Esophagus mucosa (tissue), 1 donor: ENCODE results near the gene SKOR1. TPM values are rescaled to one million over a fixed set of nuclear protein-coding genes. Genes with fewer than 3 reads are reported as not detected.

Experiments
- ATAC-seq: fragments of 200-7000 bp; cut with Tn5 transposase; one replicate; pipeline ENCODE4 v1.9.1; 2020
- total RNA-seq: library from RNA; stranded (reverse); gene quantifications from one replicate; pipeline ENCODE4 v1.2.4, GENCODE V29; 2023
- donor health status: DM: yes; HTN: yes; CAD: no.

The SKOR1 gene, protein sequence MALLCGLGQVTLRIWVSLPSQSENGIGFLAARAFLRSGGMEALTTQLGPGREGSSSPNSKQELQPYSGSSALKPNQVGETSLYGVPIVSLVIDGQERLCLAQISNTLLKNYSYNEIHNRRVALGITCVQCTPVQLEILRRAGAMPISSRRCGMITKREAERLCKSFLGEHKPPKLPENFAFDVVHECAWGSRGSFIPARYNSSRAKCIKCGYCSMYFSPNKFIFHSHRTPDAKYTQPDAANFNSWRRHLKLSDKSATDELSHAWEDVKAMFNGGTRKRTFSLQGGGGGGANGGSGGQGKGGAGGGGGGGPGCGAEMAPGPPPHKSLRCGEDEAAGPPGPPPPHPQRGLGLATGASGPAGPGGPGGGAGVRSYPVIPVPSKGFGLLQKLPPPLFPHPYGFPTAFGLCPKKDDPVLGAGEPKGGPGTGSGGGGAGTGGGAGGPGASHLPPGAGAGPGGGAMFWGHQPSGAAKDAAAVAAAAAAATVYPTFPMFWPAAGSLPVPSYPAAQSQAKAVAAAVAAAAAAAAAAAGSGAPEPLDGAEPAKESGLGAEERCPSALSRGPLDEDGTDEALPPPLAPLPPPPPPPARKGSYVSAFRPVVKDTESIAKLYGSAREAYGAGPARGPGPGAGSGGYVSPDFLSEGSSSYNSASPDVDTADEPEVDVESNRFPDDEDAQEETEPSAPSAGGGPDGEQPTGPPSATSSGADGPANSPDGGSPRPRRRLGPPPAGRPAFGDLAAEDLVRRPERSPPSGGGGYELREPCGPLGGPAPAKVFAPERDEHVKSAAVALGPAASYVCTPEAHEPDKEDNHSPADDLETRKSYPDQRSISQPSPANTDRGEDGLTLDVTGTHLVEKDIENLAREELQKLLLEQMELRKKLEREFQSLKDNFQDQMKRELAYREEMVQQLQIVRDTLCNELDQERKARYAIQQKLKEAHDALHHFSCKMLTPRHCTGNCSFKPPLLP
- total RNA-seq = 0.08 TPM

- ATAC-seq = no peak
Observed at GRCh38 chr15:67824976-67825880, at the start of gene SKOR1. Gene SKOR1, plus strand, starts transcription at chr15:67825509. Its CDS starts 94 bp downstream, at chr15:67825603.

DNA sequence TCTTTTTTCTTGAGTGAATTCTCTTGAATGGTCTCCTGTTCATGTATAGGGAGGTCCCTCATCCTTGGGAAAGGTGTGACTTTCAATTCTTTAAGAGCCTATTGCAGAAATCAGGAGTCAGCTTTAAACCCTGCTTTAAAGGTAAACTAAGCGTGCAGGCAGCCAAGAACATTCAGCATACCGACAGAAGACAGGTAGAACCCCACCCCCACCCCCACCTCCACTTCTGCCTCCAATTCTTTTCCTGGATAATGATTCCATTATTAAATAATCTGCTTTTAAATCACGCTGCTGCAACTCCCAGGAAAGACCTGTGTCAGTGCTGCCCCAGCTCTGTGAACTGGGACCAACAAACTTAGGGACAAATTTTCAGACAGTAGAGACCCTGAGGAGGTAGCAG is 49.3 kb upstream of the SKOR1 start:
- ATAC-seq = no peak

DNA sequence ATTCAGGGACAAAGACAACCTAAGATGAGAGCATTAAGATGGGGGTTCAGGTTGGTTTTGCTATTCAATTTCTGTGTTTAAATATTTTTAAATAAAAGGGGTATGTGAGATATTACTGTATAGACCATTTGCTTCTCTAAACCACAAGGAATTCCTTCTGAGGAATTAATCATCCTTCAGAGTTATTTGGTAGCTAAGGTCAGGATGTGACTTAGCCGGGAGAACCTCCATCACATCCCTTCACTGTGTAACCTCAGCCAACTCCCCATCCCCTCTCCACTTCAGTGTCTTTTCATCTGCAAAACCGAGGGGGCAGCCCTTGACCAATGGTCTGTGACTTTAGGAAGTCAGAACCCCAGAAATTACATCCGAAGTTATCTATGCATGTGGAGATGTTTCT is 48.7 kb upstream of the SKOR1 start:
- ATAC-seq = no peak

GRCh38 chr15:67777071-67777470 is 48.2 kb upstream of the SKOR1 start:
- no peak for ATAC-seq

GRCh38 chr15:67777773-67778172 is 47.5 kb upstream of the SKOR1 start:
- no peak for ATAC-seq

- no peak for ATAC-seq
Observed at GRCh38 chr15:67778968-67779548, 46.3 kb upstream of the SKOR1 start.

DNA sequence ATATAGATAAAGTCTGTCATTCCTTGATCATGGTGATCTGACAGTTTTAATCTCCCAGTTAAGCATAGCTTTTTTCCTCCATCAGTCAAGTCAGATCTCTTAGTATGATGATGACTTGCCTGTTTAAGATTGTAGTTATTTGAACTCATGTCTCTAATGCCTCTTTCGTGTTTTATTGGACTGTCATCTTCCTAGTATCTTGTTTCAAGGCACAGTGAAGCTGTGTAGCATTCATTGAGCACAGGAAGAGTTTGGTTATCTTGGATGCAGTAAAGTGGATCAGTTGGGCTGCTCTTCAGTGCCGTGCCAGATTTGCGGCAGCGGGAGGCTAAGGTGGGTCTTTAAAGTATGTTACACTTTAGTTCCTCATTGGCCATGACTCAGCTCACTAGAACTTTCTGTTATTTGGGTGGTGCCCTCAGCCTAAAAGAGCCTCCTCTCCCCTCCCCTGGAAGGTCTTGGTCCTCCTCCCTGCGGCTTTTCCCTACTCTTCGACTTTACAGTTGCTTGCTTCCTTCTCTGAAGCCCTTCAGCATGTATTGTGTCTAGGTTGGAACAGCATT is 45.7 kb upstream of the SKOR1 start:
- no peak for ATAC-seq

GRCh38 chr15:67781061-67781460 is 44.2 kb upstream of the SKOR1 start:
- ATAC-seq = no peak

GRCh38 chr15:67781907-67782690 is 43.2 kb upstream of the SKOR1 start:
- ATAC-seq = no peak

DNA sequence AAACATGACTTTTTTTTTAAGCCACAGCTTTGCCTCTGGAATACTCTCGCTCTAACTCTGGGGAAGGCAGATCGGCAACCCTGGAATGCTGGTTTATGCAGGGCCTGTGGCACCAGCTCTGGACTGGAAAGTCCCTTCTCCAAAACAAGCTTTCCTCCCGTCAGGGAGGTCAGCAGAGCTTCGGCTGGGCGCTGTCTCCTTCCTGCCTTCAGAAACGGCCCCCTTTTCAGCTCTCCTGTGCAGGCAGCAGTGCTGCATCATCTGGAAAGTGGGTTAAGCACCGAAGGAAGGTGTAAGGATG is 42.7 kb upstream of the SKOR1 start:
- no peak for ATAC-seq

DNA sequence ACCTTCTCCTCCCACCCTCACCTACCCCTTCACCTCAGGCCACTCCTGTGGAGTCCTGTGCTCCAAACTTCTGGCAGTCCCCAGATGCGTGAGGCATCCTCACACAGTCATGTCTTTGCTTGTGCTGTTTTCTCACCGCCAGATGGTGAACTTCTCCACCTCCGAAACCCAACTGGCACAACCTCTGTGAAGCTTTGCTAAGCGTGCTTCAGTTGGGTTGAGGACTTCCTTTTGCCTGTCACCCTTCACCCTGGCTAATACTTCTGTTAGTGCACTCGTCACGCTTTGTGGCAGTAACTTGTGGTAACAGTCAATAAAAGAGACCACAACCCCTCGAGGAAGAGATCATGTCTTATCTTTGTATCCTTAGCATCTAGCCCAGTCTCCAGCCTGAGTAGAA is 42.0 kb upstream of the SKOR1 start:
- peak; percentile 28 for ATAC-seq

GRCh38 chr15:67784090-67784781 is 41.1 kb upstream of the SKOR1 start:
- peak; percentile 65 for ATAC-seq

- ATAC-seq = no peak
Observed at GRCh38 chr15:67784856-67785430, 40.4 kb upstream of the SKOR1 start.

DNA sequence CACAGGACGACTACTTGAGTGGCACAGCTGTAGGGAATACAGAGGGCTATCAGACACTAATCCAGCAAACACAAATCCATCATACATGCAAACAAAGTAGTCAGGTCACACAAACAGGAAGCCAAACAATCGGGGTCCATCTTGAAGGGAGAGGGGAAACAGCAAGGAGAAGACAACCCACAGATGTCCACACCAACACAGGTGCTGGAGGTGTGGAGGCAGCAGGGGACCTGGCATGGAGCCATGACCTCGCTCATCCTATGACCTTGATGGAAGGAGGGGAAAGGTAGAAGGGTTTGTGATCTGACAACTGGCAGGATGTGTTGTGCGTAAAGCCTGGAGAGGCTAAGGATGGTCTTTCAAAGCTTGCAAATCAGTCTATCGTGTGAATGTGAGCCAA is 39.9 kb upstream of the SKOR1 start:
- ATAC-seq = no peak

DNA sequence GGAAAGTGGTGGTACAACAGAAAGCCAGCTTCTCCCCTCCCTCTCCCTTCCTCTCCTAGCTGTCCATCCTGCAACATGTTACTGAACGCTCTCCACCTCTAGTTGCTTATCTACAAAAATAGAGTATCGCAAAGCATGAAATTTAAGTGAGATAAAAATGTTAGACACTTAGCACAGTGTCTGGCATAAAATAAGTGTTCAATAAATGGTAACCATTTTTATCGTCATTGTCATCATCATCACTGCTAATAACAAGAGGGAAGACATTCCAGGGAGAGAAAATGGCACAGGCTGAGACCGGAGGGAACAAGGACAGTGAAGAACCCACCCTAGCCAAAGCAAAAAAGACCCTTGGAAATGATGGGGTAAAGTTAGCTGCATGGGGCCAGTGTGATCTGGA is 38.7 kb upstream of the SKOR1 start:
- ATAC-seq = no peak

DNA sequence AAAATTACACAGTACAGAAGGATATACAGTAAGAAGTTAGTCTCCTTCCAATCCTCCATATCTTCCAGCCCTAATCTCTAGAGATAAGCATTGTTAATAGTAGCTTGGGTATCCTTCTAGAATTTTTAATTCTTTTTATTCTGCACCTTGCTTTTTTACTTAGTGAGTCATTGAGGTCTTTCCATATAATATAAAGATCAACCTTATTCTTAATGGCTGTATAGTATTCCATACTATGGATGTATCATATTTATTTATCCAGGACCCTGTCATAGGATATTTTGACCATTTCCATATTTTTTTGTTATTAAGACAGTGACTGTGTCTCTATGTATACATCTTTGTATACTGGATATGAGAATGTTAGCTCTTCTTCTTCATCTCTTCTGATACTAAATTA is 36.3 kb upstream of the SKOR1 start:
- ATAC-seq = no peak

DNA sequence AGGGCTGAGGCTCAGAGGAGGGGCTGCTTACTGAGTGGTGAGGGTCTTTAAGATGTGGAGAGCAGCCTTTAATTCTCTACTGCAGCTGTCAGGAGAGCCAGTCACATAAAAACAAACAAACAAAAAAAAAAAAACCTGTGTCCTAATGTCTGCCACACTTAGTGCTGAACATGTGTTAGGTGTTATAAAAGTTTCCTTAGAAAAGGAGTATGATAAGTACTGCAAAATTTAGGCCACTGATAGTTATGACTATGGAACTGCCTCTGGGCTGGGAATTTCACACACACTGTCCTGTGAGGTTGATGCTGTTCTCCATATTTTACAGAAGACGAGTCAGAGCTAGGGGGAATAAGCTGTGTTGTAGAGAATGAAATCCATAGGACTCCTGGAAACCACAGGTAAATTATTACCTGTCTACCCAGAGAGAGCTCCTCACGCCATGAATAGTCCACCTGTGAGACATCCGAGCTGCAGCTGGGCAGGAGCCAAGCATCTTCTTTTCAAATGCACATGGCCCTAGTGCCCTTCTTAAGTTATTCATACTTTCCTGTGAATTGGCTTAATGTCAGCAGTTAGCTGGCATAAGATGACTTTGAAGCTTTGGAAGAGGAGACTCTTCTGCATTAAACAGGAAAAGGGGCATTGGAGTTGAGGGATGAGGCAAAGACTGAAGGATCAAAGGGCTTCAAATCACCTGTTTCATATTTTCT is 34.5 kb upstream of the SKOR1 start:
- no peak for ATAC-seq

- no peak for ATAC-seq
Observed at GRCh38 chr15:67792250-67792942, 32.9 kb upstream of the SKOR1 start.
